Right lobe of liver (tissue), 6 donors: Measurements from ENCODE around the gene ITGA4. TPM values are rescaled to one million over a fixed set of nuclear protein-coding genes. Genes with fewer than 3 reads are reported as not detected.

Experiments
- ATAC-seq, 4 donors: fragments of 200-7000 bp; cut with Tn5 transposase; one replicate each; pipeline ENCODE4 v1.9.1; 2020; ENCODE audit warnings: mild to moderate bottlenecking in 4 of 4, moderate library complexity in 4 of 4
- DNase-seq, 3 donors: peaks; one replicate each; pipeline ENCODE4 v3.0.0-alpha.2; 2020
- H3K27ac ChIP-seq, 3 donors: fragments of 200-600 bp; one replicate each; pipeline ENCODE4 v1.8.0; 2022
- H3K27me3 ChIP-seq, 2 donors: fragments of 200-600 bp; one replicate each; pipeline ENCODE4 v1.8.0; 2022
- H3K36me3 ChIP-seq, 4 donors: fragments of 200-600 bp; sonication (generic) in 1 of 4; one replicate each; pipeline versions ENCODE4 v1.5.1 to v1.8.0; 2017 to 2022; ENCODE audit warnings: control low read depth in 1 of 4
- H3K4me1 ChIP-seq, 4 donors: fragments of 200-600 bp; sonication (generic) in 1 of 4; one replicate each; pipeline versions ENCODE4 v1.5.1 to v1.8.0; 2017 to 2022; ENCODE audit warnings: control low read depth in 1 of 4
- H3K4me3 ChIP-seq, 3 donors: fragments of 200-600 bp; one replicate each; pipeline ENCODE4 v1.8.0; 2022
- H3K9me3 ChIP-seq, 4 donors: fragments of 200-600 bp; sonication (generic) in 1 of 4; one replicate each; pipeline versions ENCODE4 v1.5.1 to v1.8.0; 2017 to 2022; ENCODE audit warnings: control low read depth in 1 of 4
- CTCF ChIP-seq, 4 donors: fragments of 200-600 bp in 3 of 4; fragments of 450-650 bp in 1 of 4; IDR thresholded peaks; one replicate each; pipeline versions ENCODE4 v1.5.1 to v1.8.0; 2016 to 2022; ENCODE audit warnings: antibody characterized with exemption in 4 of 4, mild to moderate bottlenecking in 2 of 4
- POLR2A ChIP-seq: fragments of 450-650 bp; IDR thresholded peaks from one replicate; pipeline ENCODE4 v1.6.1; 2017; ENCODE audit warnings: antibody characterized with exemption, mild to moderate bottlenecking
- WGBS: methylation state at CpG from one replicate; pipeline ENCODE4 v1.1.6; 2018; ENCODE audit warnings: low coverage, low lambda C conversion rate; ENCODE audit not compliant: insufficient coverage; ENCODE audit errors: missing lambda C conversion rate; 5-methylcytosine and 5-hydroxymethylcytosine counted together
- intact Hi-C, 2 donors: fragments of 100-400 bp; cut with DNase I; formaldehyde crosslinking; loops; one replicate each; pipeline versions ENCODE4 v1.11.2 to v1.14.1; 2022
- total RNA-seq, 6 experiments: library from RNA; depleted of rRNA in 2 of 6; stranded (reverse); fragments of >200 nt in 2 of 6; fragmentation: NEBNext Ultra II Directional in 3 of 6; extraction: Animal tissue kit (Norgen Biotek cat#: 25700) in 3 of 6; gene quantifications; one replicate each; pipeline versions ENCODE4 v1.1.0 to v1.2.4, GENCODE V29; 2016 to 2023
- donor health status: DM: no; HTN: yes; CAD: no.
- donor health status: DM: no; HTN: no; CAD: no.
- donor health status: DM: no; HTN: no; CAD: no.
- donor health status: DM: no; HTN: yes; CAD: no.
- donor health status: DM: no; HTN: yes; CAD: no.

The ITGA4 gene
- total RNA-seq, 6 experiments from 2014 or later = 1.2 to 7.4 (median 3.6) TPM

GRCh38 chr2:181517685-181518301 is 60.6 kb downstream of the ITGA4 start:
- DNase-seq (no peak), ATAC-seq (no peak)
- no peaks in the 10 kb centered on the region for H3K36me3 ChIP-seq
- 29% methylated on average over 1 of the region's 1 CpG for WGBS
- H3K9me3 ChIP-seq = no peaks in the 10 kb centered on the region
- intact Hi-C loops = no loop called here
- no peak overlapping the region for H3K27ac ChIP-seq
- TF ChIP-seq CTCF (IDR thresholded peaks at IDR 0.05) (no peak), POLR2A (no peak)
- H3K4me1 ChIP-seq = no peaks in the 10 kb centered on the region
- no peaks in the 10 kb centered on the region for H3K27me3 ChIP-seq
- H3K4me3 ChIP-seq = no peak overlapping the region

GRCh38 chr2:181520253-181520652 is 63.1 kb downstream of the ITGA4 start:
- intact Hi-C loops = no loop called here
- H3K9me3 ChIP-seq = no peaks in the 10 kb centered on the region
- H3K4me3 ChIP-seq = no peak overlapping the region
- H3K27me3 ChIP-seq = no peaks in the 10 kb centered on the region
- WGBS = 89% methylated on average over 1 of the region's 1 CpG
- H3K27ac ChIP-seq = no peak overlapping the region
- DNase-seq = no peak
- no peaks in the 10 kb centered on the region for H3K4me1 ChIP-seq
- ATAC-seq = no peak
- no peaks in the 10 kb centered on the region for H3K36me3 ChIP-seq
- TF ChIP-seq POLR2A = no peak
- no peak for TF ChIP-seq CTCF (IDR thresholded peaks at IDR 0.05)

- Histone ChIP-seq H3K36me3 (no peaks in the 10 kb centered on the region), H3K9me3 (no peaks in the 10 kb centered on the region), H3K4me3 (no peak overlapping the region), H3K27ac (no peak overlapping the region), H3K4me1 (no peaks in the 10 kb centered on the region), H3K27me3 (no peaks in the 10 kb centered on the region)
- intact Hi-C loops = no loop called here
- ATAC-seq (no peak), DNase-seq (no peak)
- 54% methylated on average over 5 of the region's 5 CpGs for WGBS
- TF ChIP-seq POLR2A (no peak), CTCF (IDR thresholded peaks at IDR 0.05) (no peak)
Observed at GRCh38 chr2:181523756-181524155, 66.6 kb downstream of the ITGA4 start.

GRCh38 chr2:181526014-181526413 is 68.8 kb downstream of the ITGA4 start:
- Histone ChIP-seq H3K27me3 (no peaks in the 10 kb centered on the region), H3K27ac (no peak overlapping the region), H3K9me3 (no peaks in the 10 kb centered on the region), H3K4me1 (no peaks in the 10 kb centered on the region), H3K36me3 (no peaks in the 10 kb centered on the region), H3K4me3 (no peak overlapping the region)
- DNase-seq (no peak), ATAC-seq (no peak)
- 49% methylated on average over 4 of the region's 4 CpGs for WGBS
- intact Hi-C loops = no loop called here
- no peak for TF ChIP-seq CTCF (IDR thresholded peaks at IDR 0.05)

- Histone ChIP-seq H3K27me3 (no peaks in the 10 kb centered on the region), H3K4me3 (no peak overlapping the region), H3K36me3 (no peaks in the 10 kb centered on the region), H3K9me3 (no peaks in the 10 kb centered on the region), H3K27ac (no peak overlapping the region), H3K4me1 (no peaks in the 10 kb centered on the region)
- 55% methylated on average over 6 of the region's 6 CpGs for WGBS
- intact Hi-C loops = no loop called here
- DNase-seq (no peak), ATAC-seq (no peak)
- TF ChIP-seq POLR2A (no peak), CTCF (IDR thresholded peaks at IDR 0.05) (no peak)
Observed at GRCh38 chr2:181527058-181527457, 69.9 kb downstream of the ITGA4 start.
